ENCODE measurements around the gene PEX11B.

DNA sequence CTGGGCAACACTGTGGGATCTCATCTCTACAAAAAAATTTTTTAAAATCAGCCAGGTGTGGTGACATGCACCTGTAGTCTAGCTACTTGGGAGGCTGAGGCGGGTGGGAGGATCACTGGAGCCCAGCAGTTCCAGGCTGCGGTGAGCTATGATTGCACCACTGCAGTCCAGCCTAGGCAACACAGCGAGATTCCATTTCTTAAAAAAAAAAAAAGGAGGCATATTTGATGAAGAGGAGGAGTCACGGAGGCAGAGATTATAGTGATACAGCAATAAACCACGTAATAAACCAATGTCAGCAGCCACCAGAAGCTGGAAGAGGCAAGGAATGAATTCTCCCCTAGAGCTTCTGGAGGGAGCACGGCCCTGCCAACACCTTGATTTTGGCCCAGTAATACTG, 35.3 kb upstream of the PEX11B start:
- TF ChIP-seq, protein P1, sequence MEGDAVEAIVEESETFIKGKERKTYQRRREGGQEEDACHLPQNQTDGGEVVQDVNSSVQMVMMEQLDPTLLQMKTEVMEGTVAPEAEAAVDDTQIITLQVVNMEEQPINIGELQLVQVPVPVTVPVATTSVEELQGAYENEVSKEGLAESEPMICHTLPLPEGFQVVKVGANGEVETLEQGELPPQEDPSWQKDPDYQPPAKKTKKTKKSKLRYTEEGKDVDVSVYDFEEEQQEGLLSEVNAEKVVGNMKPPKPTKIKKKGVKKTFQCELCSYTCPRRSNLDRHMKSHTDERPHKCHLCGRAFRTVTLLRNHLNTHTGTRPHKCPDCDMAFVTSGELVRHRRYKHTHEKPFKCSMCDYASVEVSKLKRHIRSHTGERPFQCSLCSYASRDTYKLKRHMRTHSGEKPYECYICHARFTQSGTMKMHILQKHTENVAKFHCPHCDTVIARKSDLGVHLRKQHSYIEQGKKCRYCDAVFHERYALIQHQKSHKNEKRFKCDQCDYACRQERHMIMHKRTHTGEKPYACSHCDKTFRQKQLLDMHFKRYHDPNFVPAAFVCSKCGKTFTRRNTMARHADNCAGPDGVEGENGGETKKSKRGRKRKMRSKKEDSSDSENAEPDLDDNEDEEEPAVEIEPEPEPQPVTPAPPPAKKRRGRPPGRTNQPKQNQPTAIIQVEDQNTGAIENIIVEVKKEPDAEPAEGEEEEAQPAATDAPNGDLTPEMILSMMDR (conservative IDR thresholded peaks at IDR 0.05; ENCODE audit: low read depth, low read length) = no peak
- no peak for TF ChIP-seq EZH2 (IDR thresholded peaks at IDR 0.05; ENCODE audit: borderline replicate concordance, low read depth, low read length, poor library complexity, severe bottlenecking)
